DOHH2 (cell line): ENCODE results near the gene B4GALT4.

ENCODE experiments used
- CTCF ChIP-seq: fragments of 200-600 bp; sonication (generic); IDR thresholded peaks from one replicate; pipeline ENCODE4 v1.5.1; 2014; ENCODE audit warnings: antibody characterized with exemption, mild to moderate bottlenecking, low read depth, low read length; ENCODE audit not compliant: poor library complexity, severe bottlenecking
- EZH2phosphoT487 ChIP-seq: fragments of 200-600 bp; sonication (generic); IDR thresholded peaks from 2 replicates; pipeline ENCODE4 v1.6.1; 2017; ENCODE audit warnings: borderline replicate concordance, mild to moderate bottlenecking, antibody characterized with exemption, low read length, moderate library complexity, mixed read lengths

- TF ChIP-seq CTCF (no peak), EZH2phosphoT487 (no peak)
Measured at GRCh38 chr3:119221779-119222320, 18.8 kb downstream of the B4GALT4 start.
